AG09319 (cell line): ENCODE measurements around the gene ETV4.
A peak's percentile ranks its signal among the peaks of the same experiment; 100 is the strongest.

Experiments
- DNase-seq: peaks from one replicate; pipeline ENCODE4 v3.0.0-alpha.2; 2010; ENCODE audit warnings: low read depth; ENCODE audit errors: extremely low read depth
- CTCF ChIP-seq: IDR thresholded peaks from 2 replicates; pipeline ENCODE4 v1.5.1; 2011; ENCODE audit warnings: low read depth, mild to moderate bottlenecking, inconsistent platforms, low read length, moderate library complexity

The ETV4 gene

GRCh38 chr17:43531082-43531378 is 15.1 kb downstream of the ETV4 start:
- no peak for TF ChIP-seq CTCF
- DNase-seq = no peak

- peak; percentile 80 for DNase-seq
- no peak for TF ChIP-seq CTCF
Measured at GRCh38 chr17:43530288-43531081, 15.7 kb downstream of the ETV4 start.

GRCh38 chr17:43529947-43530287 is 16.2 kb downstream of the ETV4 start:
- TF ChIP-seq CTCF = no peak
- DNase-seq = no peak

- DNase-seq = no peak
Measured at GRCh38 chr17:43528988-43529814, 16.9 kb downstream of the ETV4 start.

GRCh38 chr17:43528319-43528987 is 17.7 kb downstream of the ETV4 start:
- no peak for TF ChIP-seq CTCF
- no peak for DNase-seq

More at GRCh38 chr17:43528988-43529814, 16.9 kb downstream of the ETV4 start:
- no peak for TF ChIP-seq CTCF

- no peak for TF ChIP-seq CTCF
- DNase-seq = no peak
Measured at GRCh38 chr17:43526886-43527648, 19.1 kb downstream of the ETV4 start.
